Right atrium auricular region (tissue), 2 donors: Measurements from ENCODE around the gene PALM3. TPM values are rescaled to one million over a fixed set of nuclear protein-coding genes. Genes with fewer than 3 reads are reported as not detected.
A peak's percentile ranks its signal among the peaks of the same experiment; 100 is the strongest.
"Not testable (repeated sequence)": the region's sequence is repeated elsewhere in the genome, so short reads cannot be mapped to it uniquely, and the experiment has no call there.

Experiments
- DNase-seq: peaks from one replicate; pipeline ENCODE4 v3.0.0-alpha.2; 2019; ENCODE audit warnings: low spot score
- H3K27ac ChIP-seq, 2 donors: fragments of 200-600 bp; sonication (generic); 1 replicate in 1 of 2; 2 replicates in 1 of 2; pipeline ENCODE4 v1.5.1; 2016 to 2019
- H3K27me3 ChIP-seq, 2 donors: fragments of 200-600 bp; sonication (generic); one replicate each; pipeline versions ENCODE4 v1.5.1 to v1.6.0; 2017 to 2019
- H3K36me3 ChIP-seq: fragments of 200-600 bp; sonication (generic); one replicate; pipeline ENCODE4 v1.5.1; 2016
- H3K4me1 ChIP-seq, 2 donors: fragments of 200-600 bp; sonication (generic); one replicate each; pipeline versions ENCODE4 v1.5.1 to v1.6.0; 2017 to 2019
- H3K4me3 ChIP-seq, 2 donors: fragments of 200-600 bp; sonication (generic); 1 replicate in 1 of 2; 2 replicates in 1 of 2; pipeline ENCODE4 v1.5.1; 2017 to 2019; ENCODE audit warnings: mild to moderate bottlenecking in 1 of 2, moderate library complexity in 1 of 2
- H3K9me3 ChIP-seq, 2 donors: fragments of 200-600 bp; sonication (generic); one replicate each; pipeline ENCODE4 v1.5.1; 2019
- CTCF ChIP-seq, 2 donors: fragments of 200-600 bp; sonication (generic); IDR thresholded peaks; one replicate each; pipeline ENCODE4 v1.5.1; 2019; ENCODE audit warnings: antibody characterized with exemption in 2 of 2
- total RNA-seq, 2 donors: library from RNA; depleted of rRNA; stranded (reverse); fragments of >200 nt; gene quantifications; one replicate each; pipeline ENCODE4 v1.1.0, GENCODE V29; 2016

The PALM3 gene
- total RNA-seq, 2 donors from 2014 or later, result 0.28 to 0.37 TPM

- not testable (repeated sequence) for H3K9me3 ChIP-seq, H3K36me3 ChIP-seq, H3K4me3 ChIP-seq, H3K27me3 ChIP-seq
- peak in 1 of 2 donors; percentile 68 for TF ChIP-seq CTCF (IDR thresholded peaks at IDR 0.05)
- Histone ChIP-seq H3K4me1 (peaks cover 0 to 13% of the 10 kb centered on the region in 2 donors), H3K27ac (peak overlapping the region in 1 of 2 donors; percentile 46)
- peak; percentile 72 for DNase-seq
These were observed 18.9 kb downstream of the PALM3 start for GRCh38 chr19:14042659-14043608.

GRCh38 chr19:14039181-14039580, 22.7 kb downstream of the PALM3 start:
- no peaks in the 10 kb centered on the region for H3K36me3 ChIP-seq

GRCh38 chr19:14035706-14036105, 26.2 kb downstream of the PALM3 start:
- no peaks in the 10 kb centered on the region for H3K9me3 ChIP-seq
- no peak for DNase-seq
- no peaks in the 10 kb centered on the region for H3K27me3 ChIP-seq
- H3K4me3 ChIP-seq, result no peak overlapping the region
- H3K27ac ChIP-seq, result peak overlapping the region in 1 of 2 donors; percentile 4
- TF ChIP-seq CTCF (IDR thresholded peaks at IDR 0.05), result no peak
- peaks cover 0 to 14% of the 10 kb centered on the region in 2 donors for H3K4me1 ChIP-seq
- H3K36me3 ChIP-seq, result no peaks in the 10 kb centered on the region

More at GRCh38 chr19:14039181-14039580, 22.7 kb downstream of the PALM3 start:
- no peak for DNase-seq
- H3K4me1 ChIP-seq, result peaks cover 0 to 13% of the 10 kb centered on the region in 2 donors
- no peak overlapping the region for H3K27ac ChIP-seq
- no peak overlapping the region for H3K4me3 ChIP-seq
- H3K9me3 ChIP-seq, result no peaks in the 10 kb centered on the region
- no peaks in the 10 kb centered on the region for H3K27me3 ChIP-seq
- TF ChIP-seq CTCF (IDR thresholded peaks at IDR 0.05), result no peak

- H3K4me1 ChIP-seq, result peaks cover 0 to 14% of the 10 kb centered on the region in 2 donors
- H3K4me3 ChIP-seq, H3K9me3 ChIP-seq, H3K27me3 ChIP-seq, H3K36me3 ChIP-seq, DNase-seq, H3K27ac ChIP-seq: not testable (repeated sequence)
These were observed 26.7 kb downstream of the PALM3 start for GRCh38 chr19:14035159-14035558.

- no peak for DNase-seq
- no peak overlapping the region for H3K27ac ChIP-seq
- no peaks in the 10 kb centered on the region for H3K36me3 ChIP-seq
- no peak overlapping the region for H3K4me3 ChIP-seq
- no peak for TF ChIP-seq CTCF (IDR thresholded peaks at IDR 0.05)
- no peaks in the 10 kb centered on the region for H3K27me3 ChIP-seq
- H3K4me1 ChIP-seq, result peaks cover 0 to 14% of the 10 kb centered on the region in 2 donors
- H3K9me3 ChIP-seq, result no peaks in the 10 kb centered on the region
These were observed 27.9 kb downstream of the PALM3 start for GRCh38 chr19:14033946-14034345.

GRCh38 chr19:14031719-14032480, 30.0 kb downstream of the PALM3 start, which contains the start of gene IL27RA:
Gene IL27RA (plus strand): TSS chr19:14031762. CDS start chr19:14031873, 111 bp downstream.
- Histone ChIP-seq H3K27me3 (no peaks in the 10 kb centered on the region), H3K36me3 (no peaks in the 10 kb centered on the region), H3K4me1 (peaks cover 0 to 14% of the 10 kb centered on the region in 2 donors), H3K9me3 (no peaks in the 10 kb centered on the region), H3K27ac (peak within 1 kb of the TSS; percentile 70 to 77), H3K4me3 (peak within 1 kb of the TSS; percentile 51 to 65)
- TF ChIP-seq CTCF (IDR thresholded peaks at IDR 0.05), result peak; percentile 58 to 72
- DNase-seq, result no peak
